Urothelium cell line (cell line): ENCODE results near the gene DAP.
A peak's percentile ranks its signal among the peaks of the same experiment; 100 is the strongest.
"Not testable (repeated sequence)": the region's sequence is repeated elsewhere in the genome, so short reads cannot be mapped to it uniquely, and the experiment has no call there.

ENCODE experiments used
- DNase-seq: peaks from one replicate; pipeline ENCODE4 v3.0.0; 2011; ENCODE audit warnings: low spot score, mixed read lengths
- FAIRE-seq: peaks from 2 replicates; lab custom pipeline; 2011; peaks lifted over from hg19 to GRCh38; lab: Jason Lieb, UNC

Gene DAP

GRCh38 chr5:10636363-10637142, 124.5 kb downstream of the DAP start:
- DNase-seq (no peak), FAIRE-seq (no peak)

- peak; percentile 48 for DNase-seq
- no peak for FAIRE-seq
Observed at GRCh38 chr5:10635867-10636350, 125.1 kb downstream of the DAP start.

DNA sequence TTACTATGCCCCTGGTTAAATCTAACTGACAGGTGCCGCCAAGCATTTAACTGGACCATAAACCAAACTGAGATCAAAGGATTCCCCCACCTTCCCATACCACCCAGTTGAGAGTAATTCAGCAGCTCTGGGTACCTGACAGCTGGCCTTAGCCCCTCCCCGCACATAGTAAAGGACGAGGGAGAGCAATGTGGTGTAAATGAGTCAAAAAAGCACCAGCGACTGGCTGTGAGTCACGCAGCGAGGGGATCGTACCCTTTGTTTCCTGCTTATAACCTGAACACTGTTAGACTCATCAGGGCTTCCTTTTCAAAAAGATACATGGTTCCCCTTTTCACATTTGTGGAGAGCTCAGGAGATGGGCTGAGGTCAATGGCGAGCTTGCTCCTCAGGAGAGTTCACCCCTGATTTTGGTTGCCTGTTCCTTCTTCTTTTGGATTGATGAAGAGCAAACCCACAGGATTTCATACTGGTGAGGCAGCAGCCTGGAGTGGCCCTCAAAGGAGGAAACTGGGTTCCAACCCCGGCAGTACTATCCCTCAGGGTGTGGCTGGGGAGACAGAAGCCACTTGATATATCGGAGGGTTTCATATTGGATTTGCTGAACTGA, 125.7 kb downstream of the DAP start:
- DNase-seq (peak; percentile 89), FAIRE-seq (no peak)

DNA sequence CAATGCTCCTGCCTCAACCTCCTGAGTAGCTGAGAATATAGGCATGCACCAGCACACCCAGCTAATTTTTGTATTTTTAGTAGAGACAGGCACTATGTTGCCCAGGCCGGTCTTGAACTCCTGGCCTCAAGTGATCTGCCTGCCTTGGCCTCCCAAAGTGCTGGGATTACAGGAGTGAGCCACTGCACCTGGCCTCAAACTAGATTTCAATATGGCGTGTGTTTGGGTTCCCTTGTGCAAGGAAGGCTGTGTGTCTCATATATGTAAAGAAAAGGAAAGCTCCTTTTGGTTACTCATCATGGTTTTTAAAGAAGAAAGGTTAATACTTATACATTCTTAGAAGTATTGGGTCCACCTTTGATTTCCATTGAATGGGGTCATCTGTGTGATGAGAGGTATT, 126.5 kb downstream of the DAP start:
- no peak for DNase-seq
- no peak for FAIRE-seq

DNA sequence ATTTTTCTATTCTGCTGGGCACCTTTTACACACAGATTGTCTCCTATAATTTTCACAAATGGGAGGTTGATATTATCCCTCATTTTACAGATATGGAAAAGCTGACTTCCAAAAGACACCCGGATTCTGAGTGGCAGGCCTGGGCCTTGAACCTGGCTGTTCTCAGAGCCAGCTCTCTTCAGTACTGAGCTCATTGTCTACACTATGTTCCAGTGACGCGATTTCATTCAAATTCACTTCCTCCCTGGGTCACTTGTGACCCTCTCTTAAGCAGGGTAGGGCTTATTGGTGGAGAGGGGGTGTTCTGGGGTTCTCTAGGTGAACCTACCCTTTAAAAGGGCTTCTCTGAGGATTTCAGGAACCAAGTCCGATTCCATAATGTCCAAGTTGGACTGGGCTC, 127.0 kb downstream of the DAP start:
- no peak for DNase-seq
- no peak for FAIRE-seq

GRCh38 chr5:10633271-10634049, 127.6 kb downstream of the DAP start:
- no peak for DNase-seq

DNA sequence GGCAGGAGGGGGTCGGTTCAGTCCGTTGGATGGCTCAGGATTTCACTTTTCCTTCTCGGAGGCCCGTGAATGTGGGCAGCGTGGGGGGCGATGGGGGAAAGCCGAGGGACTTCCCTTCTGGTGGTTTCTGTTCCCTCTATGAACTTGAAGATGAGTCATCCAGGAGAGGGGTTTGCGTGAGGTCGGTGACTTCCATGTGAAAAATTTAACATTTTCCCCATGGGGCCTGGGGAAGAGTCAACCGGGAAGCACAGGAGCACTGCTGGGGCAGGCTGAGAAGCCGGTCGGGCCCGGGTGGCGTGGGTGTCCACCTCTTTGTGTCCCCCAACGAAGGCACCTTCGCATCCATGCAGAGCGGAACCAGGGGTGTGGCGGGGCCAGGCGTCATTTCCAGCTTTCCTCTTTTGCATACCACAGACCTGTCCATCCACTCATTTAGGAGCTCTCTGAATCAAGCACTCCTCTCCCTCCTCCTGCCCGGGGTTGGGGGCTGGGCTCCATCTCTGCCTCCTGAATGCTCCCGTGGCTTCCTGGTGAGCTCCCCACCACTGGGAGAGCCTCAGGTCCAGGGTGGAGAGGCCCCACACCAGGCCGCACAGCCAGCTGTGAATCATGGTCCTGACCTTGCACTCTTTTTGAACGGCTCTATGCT, 128.8 kb downstream of the DAP start:
- no peak for FAIRE-seq
- DNase-seq, result peak; percentile 62

More at GRCh38 chr5:10633271-10634049, 127.6 kb downstream of the DAP start:
- no peak for FAIRE-seq

GRCh38 chr5:10631316-10631996, 129.6 kb downstream of the DAP start:
- DNase-seq, result no peak
- FAIRE-seq, result no peak

DNA sequence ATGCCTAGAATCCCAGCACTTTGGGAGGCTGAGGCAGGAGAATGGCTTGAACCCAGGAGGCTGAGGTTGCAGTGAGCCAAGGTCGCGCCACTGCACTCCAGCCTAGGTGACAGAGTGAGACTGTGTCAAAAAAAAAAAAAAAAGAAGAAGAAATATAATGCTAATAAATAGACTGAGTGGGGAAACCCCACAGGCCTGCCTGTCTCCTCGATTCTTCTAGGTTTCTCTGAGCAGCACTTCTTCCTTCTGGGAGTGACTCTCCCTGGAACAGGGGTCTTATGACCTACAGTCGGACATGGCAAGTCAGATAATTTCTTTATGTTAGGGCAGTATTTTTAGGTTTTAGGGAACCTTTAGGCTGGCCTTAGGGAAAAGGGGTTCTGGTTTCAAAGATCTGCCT, 130.3 kb downstream of the DAP start:
- not testable (repeated sequence) for FAIRE-seq, DNase-seq

DNA sequence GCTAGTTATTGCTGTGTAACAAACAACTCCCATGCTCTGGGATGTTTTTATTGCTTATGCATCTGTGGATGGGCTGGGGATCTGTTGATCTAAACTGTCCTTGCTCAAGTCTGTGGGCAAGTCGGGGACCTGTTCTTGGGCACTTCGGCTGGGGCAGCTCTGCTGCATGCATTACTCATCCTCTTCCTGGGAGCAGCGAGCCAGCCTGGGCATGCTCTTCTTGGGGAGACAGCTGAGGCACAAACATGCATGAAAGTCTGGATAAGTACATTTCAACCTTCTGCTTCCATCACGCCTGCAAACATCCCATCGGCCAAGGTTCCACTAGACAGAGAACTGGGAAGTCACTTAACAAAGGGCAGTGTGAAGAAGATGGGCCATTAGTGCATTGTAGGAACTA, 130.9 kb downstream of the DAP start:
- FAIRE-seq, result no peak
- no peak for DNase-seq

- DNase-seq, result no peak
- no peak for FAIRE-seq
Observed at GRCh38 chr5:10629682-10630081, 131.4 kb downstream of the DAP start.
